ENCODE results near the gene EML4.
"Not testable (repeated sequence)": the region's sequence is repeated elsewhere in the genome, so short reads cannot be mapped to it uniquely, and the experiment has no call there.

Gene EML4

GRCh38 chr2:42315844-42316470 lies 146.8 kb downstream of the EML4 start:
- DNase-seq: no peak

GRCh38 chr2:42316910-42317309 lies 147.8 kb downstream of the EML4 start:
- DNase-seq: no peak

GRCh38 chr2:42317486-42317885 lies 148.3 kb downstream of the EML4 start:
- DNase-seq: no peak

DNA sequence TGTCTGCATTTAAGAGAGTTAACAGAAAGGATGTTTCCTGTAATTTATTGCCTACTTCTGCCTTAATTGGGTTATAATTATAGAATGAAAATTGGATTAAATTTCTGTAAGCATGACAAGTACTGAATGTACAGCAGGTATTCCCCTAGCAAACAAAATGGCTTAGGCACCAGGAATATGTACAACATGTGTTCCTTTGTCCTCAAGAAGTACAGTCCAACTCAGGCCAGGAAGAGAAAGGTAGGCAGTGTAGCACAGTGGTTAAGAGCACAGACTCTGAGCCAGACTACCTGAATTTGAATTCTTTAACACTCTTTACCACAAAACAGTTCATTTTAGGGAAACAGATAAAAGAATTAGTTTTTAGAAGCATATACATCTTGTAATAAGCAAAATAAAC lies 148.8 kb downstream of the EML4 start:
- no peak for DNase-seq

DNA sequence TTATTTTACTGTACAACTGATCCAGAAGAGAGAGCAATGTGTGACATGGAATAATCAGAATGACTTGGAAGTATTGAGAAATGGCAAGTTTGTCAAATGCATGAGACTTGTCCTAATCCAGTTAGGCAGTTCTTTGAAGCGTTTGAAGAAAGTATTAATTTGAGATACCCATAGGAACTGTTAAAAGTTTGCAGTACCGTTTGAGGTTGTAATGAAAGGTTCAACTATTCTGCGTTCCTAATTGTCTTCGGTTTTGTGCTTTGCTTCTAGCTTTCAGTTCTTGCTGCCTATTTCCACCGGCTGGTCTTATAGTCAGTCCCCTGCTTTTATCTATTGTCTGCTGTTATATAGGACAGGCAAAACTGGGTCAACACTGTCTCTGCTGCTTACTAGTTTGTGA lies 150.1 kb downstream of the EML4 start:
- no peak for DNase-seq

DNA sequence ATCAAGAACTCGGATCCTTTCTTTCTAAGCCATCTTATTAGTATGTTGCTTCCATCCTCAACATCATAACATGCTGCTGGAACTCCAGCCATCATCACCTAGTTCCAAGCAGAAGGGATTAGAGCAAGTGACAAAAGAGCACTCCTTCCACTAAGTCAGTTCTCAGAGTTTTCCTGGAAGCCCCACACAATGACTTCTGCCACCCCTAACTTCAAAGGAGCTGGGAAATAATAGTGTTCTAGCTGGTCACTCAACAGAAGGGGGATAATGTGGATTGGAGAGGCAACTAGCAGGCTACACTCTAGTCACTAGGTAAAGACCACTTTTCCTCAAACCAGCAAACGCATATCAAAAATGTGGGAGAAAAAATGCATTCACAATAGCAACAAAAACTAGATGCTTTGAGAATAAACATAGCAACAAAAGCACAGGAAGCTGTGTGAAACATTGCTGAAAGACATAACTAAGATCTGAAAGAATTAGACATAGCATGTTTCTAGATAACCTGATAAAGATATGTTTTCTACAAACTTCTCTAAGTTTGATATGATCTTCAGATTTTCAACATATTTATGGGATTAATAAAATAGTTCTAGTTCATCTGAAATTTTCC lies 152.4 kb downstream of the EML4 start:
- no peak for DNase-seq

GRCh38 chr2:42324244-42324643 lies 155.1 kb downstream of the EML4 start:
- DNase-seq: no peak

- DNase-seq: no peak
Observed at GRCh38 chr2:42324949-42325348, 155.8 kb downstream of the EML4 start.

- no peak for DNase-seq
Observed at GRCh38 chr2:42325609-42326008, 156.5 kb downstream of the EML4 start.

GRCh38 chr2:42327125-42327524 lies 158.0 kb downstream of the EML4 start:
- DNase-seq: peak; percentile 7

DNA sequence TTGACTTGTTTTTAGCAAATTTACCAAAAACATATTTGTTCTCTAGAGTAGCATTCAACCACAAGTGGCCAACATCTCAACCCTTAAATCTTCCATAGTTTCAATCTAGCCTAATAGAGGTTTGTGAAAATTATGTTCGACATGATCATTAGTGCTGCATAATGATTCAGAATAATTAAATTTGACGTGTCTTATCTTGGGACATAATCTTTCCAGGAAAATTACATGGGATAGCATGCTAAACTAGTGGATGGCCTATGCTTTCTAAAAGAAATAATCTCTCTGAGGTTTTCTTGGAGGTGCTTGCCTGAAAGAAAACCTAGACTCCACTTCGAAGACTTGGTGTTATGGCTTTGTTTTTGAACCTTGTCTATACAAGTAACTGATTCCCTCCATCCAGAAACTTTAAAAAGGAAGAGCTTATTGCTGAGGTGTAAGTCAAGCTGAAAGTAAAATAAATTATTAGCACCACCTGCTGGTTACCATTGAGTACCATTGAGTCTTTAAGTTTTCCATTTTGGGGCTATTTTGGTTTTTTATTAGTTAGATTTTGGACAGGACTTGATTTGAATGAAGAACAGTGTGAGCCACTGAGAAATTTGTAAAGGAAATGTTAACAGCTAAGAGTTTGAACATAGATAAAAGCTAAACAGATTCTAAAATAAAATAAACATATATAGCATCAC lies 159.1 kb downstream of the EML4 start:
- peak; percentile 0 for DNase-seq

GRCh38 chr2:42328923-42329322 lies 159.8 kb downstream of the EML4 start:
- no peak for DNase-seq

DNA sequence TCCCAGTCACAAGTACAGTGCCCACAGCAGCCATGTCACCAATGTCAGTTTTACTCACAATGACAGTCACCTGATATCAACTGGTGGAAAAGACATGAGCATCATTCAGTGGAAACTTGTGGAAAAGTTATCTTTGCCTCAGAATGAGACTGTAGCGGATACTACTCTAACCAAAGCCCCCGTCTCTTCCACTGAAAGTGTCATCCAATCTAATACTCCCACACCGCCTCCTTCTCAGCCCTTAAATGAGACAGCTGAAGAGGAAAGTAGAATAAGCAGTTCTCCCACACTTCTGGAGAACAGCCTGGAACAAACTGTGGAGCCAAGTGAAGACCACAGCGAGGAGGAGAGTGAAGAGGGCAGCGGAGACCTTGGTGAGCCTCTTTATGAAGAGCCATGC lies 160.6 kb downstream of the EML4 start:
- DNase-seq: no peak

DNA sequence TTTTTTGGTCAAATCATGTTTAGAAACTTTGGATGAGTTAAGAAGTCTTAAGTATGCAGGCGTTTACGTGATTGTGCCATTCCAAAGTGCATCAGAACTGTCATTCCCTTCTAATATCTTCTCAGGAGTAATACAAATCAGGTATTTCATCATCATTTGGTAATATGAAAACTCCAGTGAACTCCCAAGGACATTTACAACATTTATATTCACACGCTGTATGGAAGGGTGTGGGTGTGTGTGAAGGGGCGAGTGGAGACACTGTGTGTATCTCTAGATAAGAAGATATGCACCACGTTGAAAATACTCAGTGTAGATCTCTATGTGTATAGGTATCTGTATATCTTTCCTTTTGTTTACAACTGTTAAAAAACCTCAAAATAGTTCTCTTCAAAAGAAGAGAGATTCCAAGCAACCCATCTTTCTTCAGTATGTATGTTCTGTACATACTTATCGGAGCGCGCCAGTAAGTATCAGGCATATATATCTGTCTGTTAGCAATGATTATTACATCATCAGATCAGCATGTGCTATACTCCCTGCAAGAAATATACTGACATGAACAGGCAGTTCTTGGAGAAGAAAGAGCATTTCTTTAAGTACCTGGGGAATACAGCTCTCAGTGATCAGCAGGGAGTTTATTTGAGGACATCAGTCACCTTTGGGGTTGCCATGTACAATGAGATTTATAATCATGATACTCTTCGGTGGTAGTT lies 162.6 kb downstream of the EML4 start:
- DNase-seq: no peak

DNA sequence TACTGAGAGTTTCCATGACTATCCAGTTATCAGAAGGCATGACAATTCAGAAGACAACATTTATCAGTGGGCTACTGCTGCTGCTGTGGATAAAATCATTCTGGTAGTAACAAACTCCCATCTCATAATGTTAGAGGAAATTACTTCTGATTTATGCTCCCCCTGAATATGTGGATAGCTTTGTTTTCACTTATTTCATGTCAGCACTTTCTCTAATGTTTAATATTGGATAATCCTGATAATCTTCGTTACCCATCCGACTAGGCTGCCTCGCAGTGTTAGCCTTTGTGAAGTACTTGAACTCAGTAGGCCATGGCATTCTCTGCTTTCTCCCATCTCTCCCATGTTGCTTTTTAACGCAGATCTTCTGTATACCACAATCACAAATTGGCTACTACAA lies 163.4 kb downstream of the EML4 start:
- no peak for DNase-seq

- DNase-seq: no peak
Observed at GRCh38 chr2:42333579-42333978, 164.4 kb downstream of the EML4 start.

GRCh38 chr2:42334220-42334619 lies 165.1 kb downstream of the EML4 start:
- DNase-seq: no peak

GRCh38 chr2:42334865-42335264 lies 165.7 kb downstream of the EML4 start:
- not testable (repeated sequence) for DNase-seq

DNA sequence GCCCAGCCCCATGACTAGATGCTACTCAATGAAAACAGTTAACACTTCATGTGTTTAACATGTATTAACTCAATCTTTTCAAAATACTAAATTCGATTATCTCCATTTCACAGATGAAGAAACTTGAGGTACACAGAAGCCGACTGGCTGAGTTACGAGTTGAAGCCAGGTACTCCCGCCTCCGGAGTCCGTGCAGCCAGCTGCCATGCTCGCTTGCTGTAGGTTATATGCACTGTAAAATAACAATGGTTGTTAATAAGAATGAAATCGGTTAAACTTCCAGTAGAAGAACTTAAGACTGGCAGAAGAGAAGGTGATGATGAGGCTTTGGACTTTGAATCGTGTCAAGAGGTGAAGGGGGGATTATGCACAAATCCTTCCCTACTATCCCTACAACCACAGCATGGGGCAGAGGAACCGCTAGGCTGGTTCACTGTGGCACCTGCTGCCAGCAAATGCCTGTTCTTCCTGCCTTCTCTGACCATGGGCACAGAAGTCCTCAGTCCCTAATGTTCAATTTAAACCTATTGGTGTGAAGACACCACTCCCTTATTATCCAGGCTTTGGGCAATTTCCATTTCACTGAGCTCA lies 166.5 kb downstream of the EML4 start:
- no peak for DNase-seq

DNA sequence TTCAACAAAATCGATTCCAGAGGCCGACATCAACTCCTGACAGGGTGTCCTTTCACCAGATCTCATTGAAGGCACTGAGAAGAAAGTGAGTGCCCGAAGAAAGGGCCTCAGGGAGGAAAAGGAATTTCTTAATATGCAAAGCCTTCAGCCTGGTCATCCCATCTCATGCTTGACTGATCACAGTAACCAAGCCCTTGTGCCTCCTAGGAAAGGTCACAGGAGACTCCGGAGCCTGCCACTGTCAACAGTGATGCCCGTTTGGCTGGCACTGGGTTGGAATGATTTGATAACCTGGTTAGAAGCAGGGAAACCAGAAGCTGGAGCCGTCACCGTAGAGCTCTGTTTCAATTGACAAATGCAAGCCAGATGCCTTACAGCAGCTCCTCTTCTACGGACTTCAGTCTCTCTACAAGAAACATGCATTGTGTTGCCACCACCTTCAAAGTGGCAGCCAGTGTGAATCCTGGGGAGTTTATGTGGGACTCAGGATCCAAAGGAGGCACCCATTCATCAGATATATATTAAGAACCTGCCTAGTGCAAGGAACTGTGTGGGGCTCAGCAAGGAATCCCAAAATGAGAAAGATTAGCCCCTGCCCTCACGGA lies 167.3 kb downstream of the EML4 start:
- no peak for DNase-seq

DNA sequence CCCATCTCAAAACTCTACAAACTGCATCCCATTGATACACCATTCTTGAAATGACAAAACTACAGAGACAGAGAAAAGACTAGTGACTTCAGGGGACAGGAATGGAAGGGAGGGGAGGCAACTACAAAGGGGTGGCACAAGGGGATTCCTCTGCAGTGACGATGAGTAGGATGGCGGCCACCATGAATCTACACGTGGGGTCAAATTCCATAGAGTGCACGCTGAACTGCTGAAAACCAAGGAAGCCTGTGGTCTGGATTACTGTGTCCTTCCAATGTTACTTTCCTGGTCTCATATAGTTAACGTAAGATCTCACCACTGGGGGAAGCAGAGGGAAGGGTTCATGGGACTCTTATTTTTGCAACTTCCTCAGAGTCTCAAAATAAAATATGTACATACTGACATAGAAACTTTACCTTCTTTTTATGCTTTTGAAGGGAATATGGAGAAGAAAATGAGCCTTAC lies 168.2 kb downstream of the EML4 start:
- DNase-seq: no peak

GRCh38 chr2:42337846-42338566 lies 168.9 kb downstream of the EML4 start:
- DNase-seq: no peak
